Thymus (tissue), 11 donors: ENCODE measurements around the gene TNRC6A. TPM values are rescaled to one million over a fixed set of nuclear protein-coding genes. Genes with fewer than 3 reads are reported as not detected.
"Not testable (repeated sequence)": the region's sequence is repeated elsewhere in the genome, so short reads cannot be mapped to it uniquely, and the experiment has no call there.

ENCODE experiments used
- DNase-seq, 9 donors: peaks; one replicate each; pipeline ENCODE4 v3.0.0-alpha.2; 2013; ENCODE audit warnings: low spot score in 9 of 9, low read depth in 6 of 9, missing footprints in 1 of 9
- H3K27ac ChIP-seq, 2 donors: one replicate each; pipeline ENCODE4 v1.5.1; 2013; ENCODE audit warnings: control low read depth in 1 of 2, low read depth in 1 of 2, low read length in 1 of 2, mild to moderate bottlenecking in 1 of 2, moderate library complexity in 1 of 2
- H3K27me3 ChIP-seq, 2 donors: one replicate each; pipeline ENCODE4 v1.5.1; 2013; ENCODE audit warnings: low read length in 1 of 2; ENCODE audit not compliant: control insufficient read depth in 2 of 2, insufficient read depth in 1 of 2
- H3K36me3 ChIP-seq, 2 donors: one replicate each; pipeline ENCODE4 v1.5.1; 2013; ENCODE audit warnings: low read length in 1 of 2, mild to moderate bottlenecking in 1 of 2, moderate library complexity in 1 of 2; ENCODE audit not compliant: control insufficient read depth in 2 of 2, insufficient read depth in 2 of 2
- H3K4me1 ChIP-seq, 2 donors: one replicate each; pipeline ENCODE4 v1.5.1; 2013; ENCODE audit warnings: low read length in 2 of 2; ENCODE audit not compliant: control insufficient read depth in 2 of 2, insufficient read depth in 2 of 2
- H3K4me3 ChIP-seq, 2 donors: one replicate each; pipeline ENCODE4 v1.5.1; 2013; ENCODE audit warnings: low read length in 2 of 2, control low read depth in 1 of 2, mild to moderate bottlenecking in 1 of 2
- H3K9me3 ChIP-seq, 2 donors: one replicate each; pipeline ENCODE4 v1.5.1; 2013; ENCODE audit warnings: low read length in 1 of 2, mild to moderate bottlenecking in 1 of 2; ENCODE audit not compliant: control insufficient read depth in 2 of 2, insufficient read depth in 1 of 2
- WGBS: extraction: QIAGEN DNeasy Blood & Tissue Kit; methylation state at CpG from one replicate; pipeline ENCODE4 v1.1.7; 2013; 5-methylcytosine and 5-hydroxymethylcytosine counted together
- polyA plus RNA-seq: library from polyadenylated mRNA; stranded (reverse); fragments of 200-250 nt; gene quantifications from one replicate; pipeline ENCODE4 v1.2.3, GENCODE V29; 2013
- total RNA-seq: library from RNA; stranded (reverse); fragments of 120-200 nt; gene quantifications from one replicate; pipeline ENCODE4 v1.2.4, GENCODE V29; 2013
- donor health status: healthy.

Gene TNRC6A
- total and polyA plus RNA-seq, 2 donors = 15.4 to 16.3 TPM

DNA sequence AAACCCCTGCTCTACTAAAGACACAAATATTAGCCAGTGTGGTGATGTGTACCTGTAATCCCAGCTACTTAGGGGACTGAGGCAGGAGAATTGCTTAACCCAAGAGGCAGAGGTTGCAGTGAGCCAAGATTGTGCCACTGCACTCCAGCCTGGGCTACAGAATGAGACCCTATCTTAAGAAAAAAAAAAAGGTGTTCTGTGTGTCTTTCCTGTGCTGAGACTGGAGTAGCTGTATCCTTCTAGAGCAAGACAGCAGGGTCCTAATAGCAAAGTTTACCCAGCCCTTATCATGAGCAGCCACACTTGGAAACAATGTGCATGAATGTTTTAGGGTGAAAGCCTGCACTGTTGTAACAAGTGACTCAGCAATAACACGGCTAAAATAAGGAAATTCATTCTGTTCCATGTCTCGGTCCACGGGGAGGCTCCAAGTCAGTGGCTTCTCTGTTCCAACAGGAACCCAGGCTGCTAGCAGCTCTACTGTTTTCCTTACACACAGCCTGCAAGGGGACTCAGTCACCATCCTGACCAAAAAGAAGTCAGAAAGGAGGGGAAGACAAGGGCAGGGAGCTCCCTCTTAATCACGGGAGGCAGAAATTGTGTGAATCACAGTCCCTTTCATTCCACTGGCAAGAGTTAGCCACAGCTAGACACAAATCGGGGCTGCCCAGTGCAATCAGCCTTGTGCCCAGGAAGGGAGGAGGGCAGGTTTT, 109.3 kb downstream of the TNRC6A start:
- Histone ChIP-seq H3K27me3 (no peaks in the 10 kb centered on the region), H3K27ac (no peak overlapping the region), H3K4me3 (no peak overlapping the region), H3K9me3 (no peaks in the 10 kb centered on the region), H3K36me3 (no peaks in the 10 kb centered on the region), H3K4me1 (no peaks in the 10 kb centered on the region)
- WGBS = 13% methylated on average over 5 of the region's 5 CpGs
- DNase-seq = no peak

DNA sequence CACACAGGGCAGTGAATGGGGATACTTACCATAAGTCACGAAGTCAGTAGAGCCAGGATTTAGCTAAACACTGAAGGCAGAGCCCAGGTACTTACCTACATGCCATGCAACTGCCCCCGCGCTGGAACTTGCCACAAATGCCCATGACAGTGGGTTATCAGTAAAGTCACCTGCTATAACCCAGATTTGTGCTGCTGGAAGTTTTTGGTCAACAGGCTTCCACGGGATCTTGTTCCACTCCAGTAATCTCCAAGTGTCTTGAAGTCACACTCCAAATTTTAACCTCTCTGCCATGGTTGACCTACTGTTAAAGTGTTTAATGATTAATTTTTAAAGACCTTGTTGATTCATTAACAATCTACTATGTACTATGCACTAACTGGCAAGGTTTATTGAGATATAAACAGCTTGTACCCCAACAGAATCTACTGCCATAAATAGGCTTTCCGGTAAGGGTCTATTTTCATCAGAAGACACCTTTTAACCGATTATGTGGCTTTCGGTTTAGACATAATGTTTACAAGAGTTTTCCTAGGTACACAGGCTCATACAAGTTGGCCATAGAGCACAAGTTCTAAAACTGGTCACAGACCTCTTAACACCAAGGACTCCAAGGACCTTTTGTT, 110.0 kb downstream of the TNRC6A start:
- 94% methylated on average over 7 of the region's 7 CpGs for WGBS
- Histone ChIP-seq H3K4me3 (no peak overlapping the region), H3K27ac (no peak overlapping the region), H3K9me3 (no peaks in the 10 kb centered on the region), H3K4me1 (no peaks in the 10 kb centered on the region), H3K27me3 (no peaks in the 10 kb centered on the region), H3K36me3 (no peaks in the 10 kb centered on the region)
- DNase-seq = no peak

DNA sequence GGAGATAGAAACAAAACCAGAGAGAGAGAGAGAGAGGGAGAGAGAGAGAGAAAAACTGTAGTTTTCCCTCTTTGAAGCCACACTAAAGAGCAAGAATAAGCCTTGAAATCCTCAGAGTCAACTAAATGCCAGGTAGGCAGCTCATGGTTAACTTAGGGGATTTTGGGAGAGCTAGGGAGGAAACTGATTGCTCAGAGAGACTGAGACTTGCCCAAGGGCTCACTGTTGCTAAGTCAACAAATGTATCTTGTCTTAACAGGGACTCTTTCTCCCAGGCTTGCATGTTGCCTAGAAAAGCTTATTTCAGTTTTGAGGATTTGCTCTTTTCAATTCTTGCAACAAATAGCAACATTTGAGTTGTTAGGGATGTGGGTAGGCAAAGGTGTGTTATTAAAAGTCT, 111.8 kb downstream of the TNRC6A start:
- Histone ChIP-seq H3K4me1 (no peaks in the 10 kb centered on the region), H3K9me3 (no peaks in the 10 kb centered on the region), H3K36me3 (no peaks in the 10 kb centered on the region), H3K4me3 (no peak overlapping the region), H3K27me3 (no peaks in the 10 kb centered on the region), H3K27ac (no peak overlapping the region)
- DNase-seq = no peak

DNA sequence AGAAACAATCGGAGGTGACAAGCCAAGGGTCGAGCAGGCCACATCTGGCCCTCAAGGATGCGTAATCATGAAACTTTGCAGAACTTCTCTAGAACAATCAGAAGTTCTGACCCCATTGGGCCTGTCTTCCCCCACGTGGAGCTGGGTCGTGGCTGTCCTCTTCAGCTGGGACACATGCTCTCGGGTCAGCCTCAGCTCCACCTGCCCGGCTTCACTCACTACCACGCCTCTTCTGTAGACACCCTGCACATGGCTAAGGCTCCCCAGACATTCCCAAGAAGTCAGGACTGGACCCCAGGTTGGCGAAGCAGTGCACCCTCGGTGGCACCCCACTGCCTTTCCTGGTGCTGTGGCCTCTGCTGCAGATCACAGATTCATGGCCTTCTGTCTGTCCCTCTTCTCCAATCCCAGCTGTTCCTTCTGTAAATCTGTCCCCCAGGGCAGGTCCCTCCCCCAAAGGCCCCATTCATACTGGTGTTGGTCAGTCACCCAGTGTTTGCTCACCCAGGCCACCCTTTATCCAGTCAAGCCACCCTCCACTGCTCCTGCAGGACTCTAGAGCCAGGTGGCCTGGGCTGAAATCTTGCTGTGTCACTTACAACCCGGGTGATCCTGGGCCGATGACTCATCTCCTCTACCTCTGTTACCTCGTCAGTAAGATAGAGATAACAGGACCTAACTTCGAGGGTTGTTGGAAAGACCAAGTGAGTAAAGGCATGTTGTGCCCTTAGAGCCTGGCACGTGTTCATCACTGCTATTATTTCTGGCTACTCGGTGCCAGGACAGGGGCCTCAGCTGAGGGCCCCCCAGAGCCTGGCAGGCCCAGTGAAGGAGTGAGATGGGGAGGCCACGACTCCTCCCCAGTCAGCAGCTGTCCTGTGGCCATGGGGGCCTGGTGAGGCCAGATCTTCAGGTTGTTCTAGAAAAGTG, 114.9 kb downstream of the TNRC6A start:
- WGBS = 87% methylated on average over 17 of the region's 17 CpGs
- DNase-seq = no peak

DNA sequence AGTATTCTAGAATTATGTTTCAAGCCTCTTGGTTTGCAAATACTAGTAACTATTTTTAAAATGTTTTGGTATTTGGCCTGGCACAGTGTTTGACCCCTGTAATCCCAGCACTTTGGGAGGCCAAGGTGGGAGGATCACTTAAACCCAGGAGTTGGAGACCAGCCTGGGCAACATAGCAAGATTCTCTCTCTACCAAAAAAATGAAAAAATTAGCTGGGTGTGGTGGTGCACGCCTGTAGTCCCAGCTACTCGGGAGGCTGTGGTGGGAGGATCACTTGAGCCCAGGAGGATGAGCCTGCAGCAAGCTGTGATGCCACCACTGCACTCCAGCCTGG, 115.5 kb downstream of the TNRC6A start:
- H3K36me3 ChIP-seq, DNase-seq: not testable (repeated sequence)
- WGBS = 100% methylated on average over 2 of the region's 2 CpGs

More for the DNA sequence above, 114.9 kb downstream of the TNRC6A start:
- Histone ChIP-seq H3K9me3 (no peaks in the 10 kb centered on the region), H3K27me3 (no peaks in the 10 kb centered on the region), H3K36me3 (no peaks in the 10 kb centered on the region), H3K4me3 (no peak overlapping the region), H3K4me1 (no peaks in the 10 kb centered on the region), H3K27ac (no peak overlapping the region)

DNA sequence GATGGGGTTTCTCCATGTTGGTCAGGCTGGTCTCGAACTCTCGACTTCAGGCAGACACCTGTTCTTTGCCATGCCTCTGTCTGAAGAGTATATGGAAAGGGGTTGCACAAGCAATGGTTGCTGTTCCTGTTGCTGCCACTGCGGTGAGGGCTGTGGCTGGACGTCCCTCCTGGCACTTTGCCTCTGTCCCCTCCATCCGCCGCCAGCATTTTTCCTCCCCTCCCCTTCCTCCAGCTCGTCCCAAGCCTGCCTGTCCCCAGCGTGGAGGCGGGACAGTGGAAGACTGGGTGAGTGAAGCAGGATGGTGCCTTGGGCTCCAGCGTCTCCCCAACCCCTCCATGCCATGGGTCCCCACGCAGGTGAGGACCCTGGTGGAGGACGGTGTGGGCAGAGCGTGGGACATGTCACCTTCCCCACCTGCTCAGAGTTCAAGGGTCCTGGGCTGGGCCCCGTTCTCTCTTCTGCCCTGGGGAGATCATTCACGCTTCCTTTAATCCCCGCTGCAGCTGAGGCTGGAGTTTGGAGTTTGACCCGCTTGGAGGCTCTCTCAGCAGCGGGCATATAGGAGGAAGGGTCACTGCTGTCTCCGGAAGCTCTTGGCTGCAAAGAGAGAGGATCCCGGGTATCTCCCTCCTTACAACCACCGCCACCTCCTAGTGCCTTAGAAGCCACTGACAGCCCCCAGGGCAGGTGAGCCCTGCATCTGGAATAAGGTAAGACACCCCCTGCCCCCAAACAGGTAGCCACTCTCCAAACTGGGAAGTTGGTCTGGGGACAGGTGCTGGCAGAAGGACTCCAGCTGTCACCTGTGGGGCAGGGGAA, 116.5 kb downstream of the TNRC6A start, which contains the start of gene SLC5A11:
TSS of gene SLC5A11 (plus strand) at position 238 of the 822 bp plus-strand sequence. CDS start 12,681 bp downstream, outside the sequence.
- no peak for DNase-seq
- Histone ChIP-seq H3K36me3 (no peaks in the 10 kb centered on the region), H3K27me3 (no peaks in the 10 kb centered on the region), H3K4me3 (no peak within 1 kb of the TSS), H3K4me1 (no peaks in the 10 kb centered on the region), H3K9me3 (no peaks in the 10 kb centered on the region), H3K27ac (no peak within 1 kb of the TSS)
- 85% methylated on average over 21 of the region's 21 CpGs for WGBS

More for the DNA sequence above, 115.5 kb downstream of the TNRC6A start:
- H3K27ac ChIP-seq, H3K27me3 ChIP-seq, H3K4me1 ChIP-seq, H3K4me3 ChIP-seq, H3K9me3 ChIP-seq: not testable (repeated sequence)

DNA sequence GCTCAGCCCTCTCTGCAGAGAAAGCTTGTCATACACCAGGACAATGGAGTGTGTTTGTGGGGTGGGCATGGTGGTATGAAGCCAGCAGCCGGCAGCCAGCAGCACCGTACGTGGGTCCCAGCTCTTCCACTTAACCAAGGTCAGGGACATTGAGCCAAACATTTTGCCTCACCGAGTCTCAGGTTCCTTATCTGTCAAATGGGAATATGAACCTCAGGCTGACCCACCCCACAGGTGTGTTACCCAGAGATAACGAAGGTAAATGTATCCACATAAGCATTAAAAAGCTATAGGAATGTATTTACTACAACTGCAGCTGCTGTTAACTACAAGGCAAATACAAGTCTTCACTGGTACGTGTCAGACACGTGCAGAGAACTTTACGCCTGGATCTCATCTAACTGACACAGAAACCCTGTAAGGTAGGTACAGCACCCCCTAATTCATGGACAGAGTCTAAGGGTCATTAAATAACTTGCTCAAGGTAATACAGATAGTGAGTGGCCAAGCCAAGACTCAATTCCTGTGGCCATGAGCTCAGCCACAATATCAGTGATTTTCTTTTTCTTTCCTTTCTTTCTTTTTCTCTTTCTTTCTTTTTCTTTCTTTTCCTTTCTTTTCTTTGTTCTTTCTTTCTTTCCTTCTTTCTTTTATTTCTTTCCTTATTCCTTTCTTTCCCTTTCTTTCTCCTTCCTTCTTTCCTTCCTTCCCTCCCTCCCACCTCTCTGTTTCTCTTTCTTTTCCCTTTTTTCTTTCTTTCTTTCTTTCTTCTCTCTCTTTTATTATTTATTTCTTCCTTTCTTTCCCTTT, 117.3 kb downstream of the TNRC6A start:
- no peaks in the 10 kb centered on the region for H3K36me3 ChIP-seq
- H3K27ac ChIP-seq = no peak overlapping the region
- H3K4me3 ChIP-seq = no peak overlapping the region
- H3K9me3 ChIP-seq = no peaks in the 10 kb centered on the region
- no peaks in the 10 kb centered on the region for H3K4me1 ChIP-seq
- no peaks in the 10 kb centered on the region for H3K27me3 ChIP-seq
- DNase-seq = no peak
- 83% methylated on average over 8 of the region's 8 CpGs for WGBS

DNA sequence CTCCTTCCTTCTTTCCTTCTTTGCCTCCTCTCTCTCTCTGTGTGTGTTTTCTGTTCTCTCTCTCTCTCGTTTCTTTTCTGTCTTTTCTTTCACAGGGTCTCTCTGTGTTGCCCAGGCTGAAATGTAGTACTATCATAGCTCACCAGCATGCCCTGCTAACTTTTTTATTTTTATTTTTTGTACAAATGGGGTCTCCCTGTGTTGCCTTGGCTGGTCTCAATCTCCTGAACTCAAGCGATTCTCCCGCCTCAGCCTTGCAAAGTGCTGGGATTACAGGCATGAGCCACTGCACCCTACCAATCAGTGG, 117.9 kb downstream of the TNRC6A start:
- no peak overlapping the region for H3K4me3 ChIP-seq
- no peaks in the 10 kb centered on the region for H3K27me3 ChIP-seq
- no peaks in the 10 kb centered on the region for H3K9me3 ChIP-seq
- H3K4me1 ChIP-seq = no peaks in the 10 kb centered on the region
- 92% methylated on average over 3 of the region's 3 CpGs for WGBS
- H3K36me3 ChIP-seq = no peaks in the 10 kb centered on the region
- no peak for DNase-seq
- H3K27ac ChIP-seq = no peak overlapping the region
